ENCODE results near the gene UTF1.
"Not testable (repeated sequence)": the region's sequence is repeated elsewhere in the genome, so short reads cannot be mapped to it uniquely, and the experiment has no call there.

The UTF1 gene

DNA sequence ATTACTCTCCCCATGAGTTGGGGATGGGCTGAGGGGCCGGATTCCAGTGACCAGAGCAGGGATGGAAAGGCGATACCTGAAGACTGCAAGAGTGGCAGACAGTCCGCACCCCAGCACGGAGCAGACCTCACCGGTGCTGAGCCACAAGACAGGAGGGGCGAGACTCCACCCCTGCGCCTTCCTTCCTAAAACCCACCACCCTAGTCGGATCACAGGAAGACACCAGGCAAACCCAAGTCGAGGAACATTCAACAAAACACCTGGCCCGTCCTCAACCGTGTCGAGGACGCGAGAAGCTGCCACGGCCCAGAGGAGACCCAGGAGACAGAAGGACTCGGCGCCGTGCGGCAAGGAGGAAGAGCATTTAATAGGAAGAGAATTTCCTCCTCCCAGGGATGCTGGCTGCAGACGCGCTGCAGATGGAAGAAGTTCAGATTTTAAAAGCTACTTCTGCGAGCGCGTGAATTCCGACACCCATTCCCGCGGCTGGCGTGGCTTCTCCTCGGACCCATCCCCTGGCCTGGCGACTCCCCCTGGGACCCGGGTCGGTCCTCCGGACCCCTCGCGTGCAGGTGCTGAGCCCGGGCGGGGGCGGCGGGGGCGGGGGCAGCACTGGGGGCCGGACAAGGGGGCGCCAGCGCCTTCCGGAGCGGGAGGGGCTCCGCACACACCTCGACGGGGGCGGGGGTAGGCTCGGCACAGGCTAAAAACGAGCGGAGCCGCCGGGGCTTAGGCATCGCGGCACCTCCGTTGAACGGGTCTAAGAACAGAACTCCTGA is 563 bp upstream of the UTF1 start:
- TF ChIP-seq, protein P1, sequence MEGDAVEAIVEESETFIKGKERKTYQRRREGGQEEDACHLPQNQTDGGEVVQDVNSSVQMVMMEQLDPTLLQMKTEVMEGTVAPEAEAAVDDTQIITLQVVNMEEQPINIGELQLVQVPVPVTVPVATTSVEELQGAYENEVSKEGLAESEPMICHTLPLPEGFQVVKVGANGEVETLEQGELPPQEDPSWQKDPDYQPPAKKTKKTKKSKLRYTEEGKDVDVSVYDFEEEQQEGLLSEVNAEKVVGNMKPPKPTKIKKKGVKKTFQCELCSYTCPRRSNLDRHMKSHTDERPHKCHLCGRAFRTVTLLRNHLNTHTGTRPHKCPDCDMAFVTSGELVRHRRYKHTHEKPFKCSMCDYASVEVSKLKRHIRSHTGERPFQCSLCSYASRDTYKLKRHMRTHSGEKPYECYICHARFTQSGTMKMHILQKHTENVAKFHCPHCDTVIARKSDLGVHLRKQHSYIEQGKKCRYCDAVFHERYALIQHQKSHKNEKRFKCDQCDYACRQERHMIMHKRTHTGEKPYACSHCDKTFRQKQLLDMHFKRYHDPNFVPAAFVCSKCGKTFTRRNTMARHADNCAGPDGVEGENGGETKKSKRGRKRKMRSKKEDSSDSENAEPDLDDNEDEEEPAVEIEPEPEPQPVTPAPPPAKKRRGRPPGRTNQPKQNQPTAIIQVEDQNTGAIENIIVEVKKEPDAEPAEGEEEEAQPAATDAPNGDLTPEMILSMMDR (conservative IDR thresholded peaks at IDR 0.05; ENCODE audit: low read depth, low read length), result no peak
- DNase-seq (ENCODE audit: low read depth), result no peak
- H3K4me3 ChIP-seq (ENCODE audit: low read depth, low read length), result no peak overlapping the region

DNA sequence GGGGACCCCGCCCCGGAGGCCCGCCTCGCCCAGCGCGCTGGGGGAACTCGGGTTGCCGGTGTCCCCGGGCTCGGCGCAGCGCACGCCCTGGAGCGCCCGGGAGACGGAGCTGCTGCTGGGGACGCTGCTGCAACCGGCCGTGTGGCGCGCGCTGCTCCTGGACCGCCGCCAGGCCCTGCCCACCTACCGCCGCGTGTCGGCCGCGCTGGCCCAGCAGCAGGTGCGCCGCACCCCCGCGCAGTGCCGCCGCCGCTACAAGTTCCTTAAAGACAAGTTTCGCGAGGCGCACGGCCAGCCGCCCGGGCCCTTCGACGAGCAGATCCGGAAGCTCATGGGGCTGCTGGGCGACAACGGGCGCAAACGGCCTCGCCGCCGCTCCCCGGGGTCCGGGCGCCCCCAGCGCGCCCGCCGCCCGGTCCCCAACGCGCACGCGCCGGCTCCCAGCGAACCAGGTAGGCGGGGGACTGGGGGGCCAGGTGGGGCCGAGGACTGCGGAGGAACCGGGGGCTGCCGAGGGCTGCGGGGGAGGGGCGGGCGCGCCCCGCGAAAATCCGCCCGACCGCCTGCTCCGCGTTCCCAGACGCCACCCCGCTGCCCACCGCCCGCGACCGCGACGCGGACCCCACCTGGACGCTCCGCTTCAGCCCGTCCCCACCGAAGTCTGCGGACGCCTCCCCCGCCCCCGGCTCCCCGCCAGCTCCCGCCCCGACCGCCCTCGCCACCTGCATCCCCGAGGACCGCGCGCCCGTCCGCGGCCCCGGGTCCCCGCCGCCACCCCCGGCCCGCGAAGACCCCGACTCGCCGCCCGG is 574 bp downstream of the UTF1 start:
- DNase-seq (ENCODE audit: low read depth), result no peak
- TF ChIP-seq, protein P1 (conservative IDR thresholded peaks at IDR 0.05; ENCODE audit: low read depth, low read length), result no peak
- H3K4me3 ChIP-seq (ENCODE audit: low read depth, low read length), result no peak overlapping the region

DNA sequence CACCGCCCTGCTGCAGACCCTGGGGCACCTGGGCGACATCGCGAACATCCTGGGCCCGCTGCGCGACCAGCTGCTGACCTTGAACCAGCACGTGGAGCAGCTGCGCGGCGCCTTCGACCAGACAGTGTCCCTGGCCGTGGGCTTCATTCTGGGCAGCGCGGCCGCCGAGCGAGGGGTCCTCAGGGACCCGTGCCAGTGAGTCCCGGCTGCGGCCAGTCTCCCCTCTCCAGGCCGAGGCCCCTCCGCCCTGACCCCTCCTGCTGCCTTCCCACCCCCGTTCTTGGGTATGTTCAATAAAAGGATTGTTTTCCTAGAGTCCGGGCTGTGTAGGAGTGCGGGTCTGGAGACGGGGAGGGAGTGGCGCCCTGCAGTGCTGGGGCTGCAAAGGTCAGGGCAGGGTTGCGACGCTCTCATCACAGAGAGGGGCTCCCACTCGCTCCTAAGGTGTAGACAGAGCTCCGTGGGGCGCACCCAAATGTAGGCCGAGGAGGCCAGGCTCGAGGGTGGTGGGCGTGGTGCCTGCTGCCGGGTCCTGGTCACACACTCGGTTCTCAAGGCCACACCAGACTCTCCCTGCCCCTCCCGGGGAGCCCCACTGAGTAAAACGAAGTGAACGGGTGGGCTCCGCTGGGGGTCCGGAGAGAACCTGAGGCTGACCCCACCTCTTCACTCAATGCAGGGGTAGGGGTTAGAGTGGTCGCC is 1.4 kb downstream of the UTF1 start:
- no peak for DNase-seq (ENCODE audit: low read depth)
- TF ChIP-seq, protein P1 (conservative IDR thresholded peaks at IDR 0.05; ENCODE audit: low read depth, low read length), result no peak
- no peak overlapping the region for H3K4me3 ChIP-seq (ENCODE audit: low read depth, low read length)

DNA sequence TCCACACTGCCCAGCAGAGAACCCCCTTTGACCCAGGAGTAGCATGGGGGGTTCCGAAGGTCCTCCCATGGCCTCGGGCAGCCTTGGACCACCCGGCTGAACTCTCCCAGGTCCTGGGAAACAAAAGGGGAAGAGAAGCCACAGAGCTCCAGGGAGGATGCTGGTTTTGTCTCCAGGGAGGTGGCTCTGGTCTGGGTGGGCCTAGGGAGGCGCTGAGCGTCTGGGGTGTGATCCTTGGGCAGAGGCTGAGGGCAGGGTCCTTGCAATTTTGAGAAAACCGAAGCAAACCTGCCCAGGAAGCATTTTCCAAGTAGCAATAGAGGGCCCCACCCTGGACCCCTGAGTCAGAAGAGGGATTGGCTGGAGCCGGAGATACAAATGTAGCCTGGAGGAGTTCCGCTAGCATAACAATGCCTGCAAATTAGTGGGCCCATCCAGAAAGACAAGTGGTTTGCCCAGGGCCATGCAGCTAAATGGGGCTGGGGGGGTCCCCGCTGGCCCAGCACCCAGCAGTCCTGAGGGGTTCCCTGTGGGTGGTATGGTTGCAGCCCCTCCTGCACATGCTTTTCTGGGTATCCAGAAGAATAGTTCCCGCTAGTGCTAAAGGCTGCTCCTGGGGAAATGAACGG is 2.0 kb downstream of the UTF1 start:
- TF ChIP-seq, protein P1 (conservative IDR thresholded peaks at IDR 0.05; ENCODE audit: low read depth, low read length), result no peak
- no peak overlapping the region for H3K4me3 ChIP-seq (ENCODE audit: low read depth, low read length)
- DNase-seq (ENCODE audit: low read depth), result no peak

DNA sequence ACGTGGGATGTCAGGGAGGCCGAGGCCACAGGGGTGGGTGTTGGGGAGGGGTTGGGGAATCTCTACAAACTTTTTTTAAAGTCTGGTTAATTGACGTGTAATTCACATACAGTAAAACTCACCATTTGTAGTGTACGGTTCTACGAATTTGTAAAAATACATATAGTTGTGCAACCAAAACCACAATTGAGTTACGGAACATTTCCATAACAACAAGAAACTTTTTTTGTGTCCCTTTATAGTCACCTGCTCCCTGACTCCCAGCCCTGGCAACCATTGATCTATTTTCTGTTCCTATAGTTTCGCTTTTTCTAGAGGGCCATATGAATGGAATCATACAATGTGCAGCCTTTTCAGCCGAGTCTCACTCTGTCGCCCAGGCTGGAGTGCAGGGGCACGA is 4.8 kb downstream of the UTF1 start:
- not testable (repeated sequence) for H3K4me3 ChIP-seq (ENCODE audit: low read depth, low read length); DNase-seq (ENCODE audit: low read depth)

DNA sequence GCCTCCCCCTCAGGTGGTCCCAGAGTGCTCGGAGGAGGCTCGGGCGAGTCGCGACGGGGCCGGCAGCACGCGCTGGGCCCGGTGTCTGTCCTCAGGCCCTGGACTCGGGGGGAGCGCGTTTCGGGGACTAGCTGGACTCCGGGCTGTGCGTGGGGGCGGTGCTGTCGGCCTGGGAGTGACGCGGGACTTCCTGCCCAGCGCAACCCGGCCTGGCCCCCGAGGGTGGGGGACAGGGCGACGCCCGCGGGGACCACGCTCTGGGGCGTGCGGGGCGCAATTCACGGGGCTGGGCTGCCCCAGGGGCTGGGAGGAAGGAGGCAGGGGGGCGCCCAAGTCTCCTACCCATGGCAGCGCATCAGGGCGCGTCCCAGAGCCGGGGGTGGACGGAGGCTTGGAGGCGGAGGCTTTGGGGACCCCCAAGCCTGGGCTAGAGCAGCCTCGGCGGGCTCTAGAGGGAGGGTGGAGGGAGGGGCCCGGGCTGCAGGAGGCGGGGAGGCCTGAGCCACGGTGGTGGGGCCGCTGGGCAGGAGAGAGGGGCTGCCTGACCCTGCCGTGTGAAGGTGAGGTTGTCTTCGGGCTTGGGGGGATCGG is 5.3 kb downstream of the UTF1 start:
- no peak overlapping the region for H3K4me3 ChIP-seq (ENCODE audit: low read depth, low read length)
- no peak for DNase-seq (ENCODE audit: low read depth)

More for the DNA sequence above, 5.3 kb downstream of the UTF1 start:
- TF ChIP-seq, protein P1 (conservative IDR thresholded peaks at IDR 0.05; ENCODE audit: low read depth, low read length), result no peak
